Stimulated activated naive CD4-positive, alpha-beta T cell treated with Interleukin-2 at 50 U/mL for 16 hours (primary cell): ENCODE data around the gene EDN1.

Experiments
- DNase-seq: peaks from one replicate; lab custom pipeline; 2025; lab: John Stamatoyannopoulos, UW

The EDN1 gene

DNA sequence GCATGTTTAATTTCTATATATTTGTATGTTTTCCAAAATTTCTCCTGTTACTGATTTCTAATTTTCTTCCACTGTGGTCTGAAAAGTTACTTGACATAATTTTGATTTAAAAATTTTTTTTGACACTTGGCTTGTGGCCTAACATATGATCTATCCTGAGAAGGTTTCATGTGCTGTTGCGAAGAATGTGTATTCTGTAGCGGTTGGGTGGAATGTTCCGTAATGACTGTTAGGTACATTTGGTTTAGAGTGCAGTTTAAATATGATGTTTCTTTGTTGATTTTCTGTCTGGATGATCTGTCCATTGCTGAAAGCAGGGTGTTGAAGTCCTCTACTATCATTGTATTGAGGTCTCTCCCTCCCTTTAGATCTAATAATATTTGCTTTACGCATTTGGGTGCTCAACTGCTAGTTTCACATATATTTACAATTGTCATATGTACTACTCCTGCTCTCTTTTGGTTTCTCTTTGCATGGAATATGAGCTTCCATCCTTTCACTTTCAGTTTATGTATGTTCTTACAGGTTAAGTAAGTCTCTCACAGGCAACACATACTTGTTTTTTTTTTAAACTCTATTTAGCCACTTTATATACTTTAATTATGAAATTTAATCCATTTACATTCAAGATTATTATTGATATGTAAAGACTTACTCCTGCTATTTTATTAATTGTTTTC is 19.5 kb upstream of the EDN1 start:
- no peak for DNase-seq

DNA sequence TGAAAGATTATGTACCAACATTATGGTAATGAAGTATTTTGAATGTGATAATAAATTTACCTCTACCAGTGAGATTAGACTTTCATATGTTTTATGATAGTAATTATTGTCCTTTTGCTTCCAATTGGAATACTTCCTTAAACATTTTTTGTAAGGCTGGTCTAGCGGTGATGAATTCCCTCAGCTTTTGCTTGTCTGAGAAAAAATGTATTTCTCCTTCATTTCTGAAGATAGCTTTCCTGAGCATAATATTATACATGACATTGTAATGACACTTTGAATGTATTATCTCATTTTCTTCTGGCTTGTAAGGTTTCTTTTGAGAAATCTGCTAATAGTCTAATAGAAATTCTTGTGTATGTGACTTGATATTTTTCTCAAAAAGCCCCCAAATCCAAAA is 18.6 kb upstream of the EDN1 start:
- no peak for DNase-seq

DNA sequence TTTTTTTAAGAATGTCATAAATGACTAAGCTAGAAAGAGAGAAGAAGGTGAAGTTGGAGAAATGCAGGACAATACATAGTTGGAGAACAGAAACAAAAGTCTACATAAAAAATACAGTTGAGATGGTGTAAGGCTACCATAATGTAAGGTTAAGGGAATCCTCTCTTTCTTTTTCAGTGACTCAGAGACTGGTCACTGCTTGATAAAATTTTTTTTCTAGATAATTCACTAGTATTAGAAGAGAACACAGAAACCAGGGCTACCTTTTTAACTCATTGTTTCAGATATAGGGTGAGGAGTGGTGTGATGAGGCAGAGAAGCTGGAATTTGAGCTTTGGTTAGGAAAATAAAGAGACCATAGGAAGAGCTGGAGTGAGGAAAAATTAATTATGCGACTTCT is 18.2 kb upstream of the EDN1 start:
- no peak for DNase-seq

DNA sequence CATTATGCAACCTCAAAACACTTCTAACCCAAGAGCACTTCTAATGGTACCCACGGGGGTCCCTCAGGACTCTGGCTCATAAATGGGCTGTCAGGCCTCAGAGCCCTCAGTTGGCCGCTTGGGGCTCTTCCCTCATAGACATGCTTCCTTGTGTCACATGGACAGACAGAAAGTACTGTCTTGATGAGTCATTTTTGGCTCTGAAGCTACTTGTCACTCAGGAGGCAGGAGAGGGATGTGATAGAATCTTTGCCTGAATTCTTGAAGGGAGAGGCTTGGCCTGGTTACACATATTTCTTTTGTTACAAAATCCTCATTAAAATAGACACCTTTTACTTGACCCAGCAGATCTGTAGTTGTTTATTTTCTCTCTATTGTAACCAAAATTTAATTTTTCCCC is 15.1 kb upstream of the EDN1 start:
- no peak for DNase-seq

DNA sequence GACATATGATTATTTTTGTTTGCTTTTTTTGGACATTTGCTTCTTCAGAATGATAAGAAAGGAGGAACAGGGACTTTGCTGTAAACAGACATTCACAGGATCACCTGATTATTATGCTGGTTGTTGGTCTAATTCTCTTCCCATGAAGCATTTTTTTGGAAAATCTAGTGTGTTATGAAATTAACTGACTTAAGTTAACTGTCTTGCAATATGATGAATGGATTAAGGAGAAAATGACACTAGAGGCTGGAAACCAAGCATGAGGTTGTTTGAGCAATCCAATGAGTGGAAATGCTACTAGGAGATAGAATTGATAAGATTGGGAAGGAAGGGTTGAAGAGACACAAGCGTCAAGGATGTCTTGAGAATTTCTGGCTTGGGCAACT is 13.2 kb upstream of the EDN1 start:
- DNase-seq = no peak

DNA sequence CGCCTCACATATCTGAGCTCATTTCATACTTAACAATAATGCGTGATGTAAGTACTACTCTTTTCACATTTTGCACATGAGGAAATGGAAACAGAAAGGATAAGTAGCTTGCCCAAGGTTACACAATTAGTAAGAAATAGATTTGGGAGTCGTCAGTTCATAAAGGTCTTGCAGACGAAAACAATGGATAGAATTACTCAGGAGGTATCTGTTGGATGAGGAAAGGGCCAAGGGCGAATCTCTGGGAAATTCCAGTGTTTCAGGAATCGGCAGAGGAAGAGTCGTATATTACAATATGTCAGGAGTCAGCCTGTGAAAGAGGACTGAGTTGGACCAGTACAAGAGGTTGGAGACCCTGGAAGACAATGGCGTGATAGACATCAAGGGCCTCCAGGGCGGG is 12.8 kb upstream of the EDN1 start:
- DNase-seq = no peak

DNA sequence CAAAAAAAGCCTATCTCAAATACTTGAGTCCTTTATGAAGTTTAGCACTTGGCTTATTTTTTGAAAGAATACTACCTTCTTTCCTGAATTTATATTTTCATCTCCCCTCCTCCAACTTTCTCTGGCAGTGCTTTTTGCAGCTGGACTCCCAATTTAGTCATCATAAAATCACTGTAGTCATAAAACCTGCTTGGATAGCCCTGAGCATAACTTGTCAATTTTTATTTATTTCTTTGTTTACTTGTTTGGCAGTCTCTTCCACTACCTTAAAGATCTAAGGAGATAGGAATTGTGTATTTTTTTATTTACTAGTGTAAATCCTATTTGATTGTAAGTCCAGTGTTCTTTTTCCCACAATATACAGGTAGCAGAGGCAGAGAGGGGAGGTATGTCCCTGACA is 11.2 kb upstream of the EDN1 start:
- DNase-seq = no peak

DNA sequence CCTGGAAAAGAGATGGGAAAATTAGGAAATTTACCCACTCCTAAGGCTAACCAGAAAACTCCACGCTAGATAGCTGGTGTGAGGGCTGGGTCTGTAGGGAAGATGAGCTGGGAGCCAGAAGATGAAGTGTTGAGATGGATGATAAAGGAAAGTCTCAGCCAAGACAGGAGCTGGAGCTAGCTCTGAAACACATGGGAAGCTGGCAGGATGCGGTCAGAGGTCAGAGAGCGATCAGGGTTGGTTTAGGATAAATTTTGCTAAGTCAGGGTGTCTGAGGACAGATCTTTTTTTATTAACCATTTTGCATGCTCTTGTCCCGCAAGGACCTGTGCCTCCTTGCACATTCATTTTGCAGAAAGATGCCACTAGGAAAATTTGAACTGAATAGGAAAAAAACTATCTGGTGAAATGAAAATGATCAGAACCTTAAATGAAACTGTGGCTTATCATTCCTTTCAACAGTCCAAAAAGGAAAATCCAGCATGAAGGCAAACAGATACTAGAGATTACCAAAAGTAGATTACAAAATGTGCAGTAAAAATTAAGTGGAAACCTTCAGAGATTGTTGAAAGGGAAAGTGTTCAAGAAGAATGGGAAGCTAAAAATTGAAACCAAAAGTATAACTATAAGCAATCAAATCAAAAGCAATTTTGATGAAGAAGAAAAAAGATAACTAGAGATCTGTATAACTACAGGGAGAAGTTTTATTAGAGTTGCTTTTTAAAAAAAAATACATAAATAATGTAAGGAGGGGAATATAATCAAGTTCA is 10.7 kb upstream of the EDN1 start:
- DNase-seq = no peak

DNA sequence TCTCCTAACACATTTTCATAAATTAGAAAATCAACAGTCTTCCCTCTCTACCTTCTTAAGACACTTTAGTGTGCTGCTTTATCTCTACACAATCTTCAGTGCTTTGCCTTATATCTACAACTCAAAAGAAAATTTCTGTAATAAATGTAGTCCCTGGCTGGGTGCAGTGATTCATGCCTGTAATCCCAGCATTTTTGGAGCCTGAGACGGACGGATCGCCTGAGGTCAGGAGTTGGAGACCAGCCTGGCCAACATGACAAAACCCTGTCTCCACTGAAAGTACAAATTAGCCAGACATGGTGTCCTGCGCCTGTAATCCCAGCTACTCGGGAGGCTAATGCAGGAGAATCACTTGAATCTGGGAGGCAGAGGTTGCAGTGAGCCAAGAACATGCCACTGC is 9.7 kb upstream of the EDN1 start:
- no peak for DNase-seq

DNA sequence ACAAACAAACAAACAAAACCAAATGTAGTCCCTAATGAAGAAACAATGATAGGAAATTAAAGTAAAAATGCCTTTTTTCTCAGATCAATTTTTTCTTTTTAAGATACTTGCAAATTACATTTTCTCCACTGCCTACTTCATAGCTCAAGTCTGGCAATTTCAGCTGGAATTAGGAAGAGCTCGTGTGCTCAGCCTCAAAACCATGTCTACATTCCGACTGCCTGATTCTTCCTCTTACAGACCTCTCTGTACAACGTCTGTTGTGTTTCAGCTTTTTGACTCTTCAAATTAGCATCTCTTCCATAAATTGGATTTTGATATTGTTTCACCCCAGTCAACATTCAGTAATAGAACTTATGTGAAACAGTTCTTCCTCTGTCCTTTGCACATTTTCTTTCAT is 9.3 kb upstream of the EDN1 start:
- no peak for DNase-seq

DNA sequence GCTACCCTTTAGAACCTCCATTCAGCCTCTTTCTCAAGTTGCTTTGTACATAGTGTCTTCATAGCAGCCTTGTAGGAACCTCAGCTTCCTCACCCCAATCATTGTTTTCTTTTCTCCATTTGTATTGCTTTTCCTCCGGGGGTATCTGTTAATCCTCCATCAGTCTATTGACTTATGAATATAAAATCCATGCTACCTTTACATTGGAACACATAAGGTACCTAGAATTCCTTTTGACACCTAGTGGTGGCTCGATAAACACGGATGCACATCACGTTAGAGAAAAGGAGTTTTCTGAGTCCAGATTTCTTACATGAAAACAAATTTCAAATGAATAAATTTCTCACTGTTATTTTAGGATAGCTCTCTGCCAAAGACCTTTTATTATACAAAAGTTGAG is 6.3 kb upstream of the EDN1 start:
- no peak for DNase-seq

DNA sequence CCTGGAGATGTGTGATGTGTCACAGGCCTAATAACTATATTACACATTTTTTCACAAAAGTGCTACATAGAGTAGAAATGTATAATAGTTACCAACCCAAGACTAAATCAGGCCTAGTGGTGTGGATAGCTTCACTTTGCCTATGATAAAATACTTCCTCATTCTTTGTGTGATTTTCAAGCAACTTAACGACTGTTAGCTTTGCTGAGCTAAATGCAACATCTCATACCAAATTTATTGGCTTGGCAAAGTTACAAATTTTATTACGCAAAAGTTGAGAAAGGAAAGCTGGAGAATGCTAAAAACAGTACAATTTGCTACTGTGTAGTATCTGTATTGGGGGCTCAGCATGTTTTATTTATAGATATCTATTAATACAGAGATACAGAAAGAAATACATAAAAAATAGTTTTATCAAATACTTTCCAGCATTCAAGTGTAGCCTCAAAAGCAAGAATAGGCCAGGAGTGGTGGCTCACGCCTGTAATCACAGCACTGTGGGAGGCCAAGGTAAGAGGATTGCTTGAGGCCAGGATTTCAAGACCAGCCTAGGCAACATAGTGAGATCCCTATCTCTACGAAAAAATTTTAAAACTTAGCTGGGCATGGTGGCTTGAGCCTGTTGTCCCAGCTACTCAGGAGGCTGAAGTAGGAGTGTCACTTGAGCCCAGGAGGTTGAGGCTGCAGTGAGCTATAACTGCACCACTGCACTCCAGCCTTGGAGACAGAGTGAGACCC is 3.6 kb upstream of the EDN1 start:
- no peak for DNase-seq

DNA sequence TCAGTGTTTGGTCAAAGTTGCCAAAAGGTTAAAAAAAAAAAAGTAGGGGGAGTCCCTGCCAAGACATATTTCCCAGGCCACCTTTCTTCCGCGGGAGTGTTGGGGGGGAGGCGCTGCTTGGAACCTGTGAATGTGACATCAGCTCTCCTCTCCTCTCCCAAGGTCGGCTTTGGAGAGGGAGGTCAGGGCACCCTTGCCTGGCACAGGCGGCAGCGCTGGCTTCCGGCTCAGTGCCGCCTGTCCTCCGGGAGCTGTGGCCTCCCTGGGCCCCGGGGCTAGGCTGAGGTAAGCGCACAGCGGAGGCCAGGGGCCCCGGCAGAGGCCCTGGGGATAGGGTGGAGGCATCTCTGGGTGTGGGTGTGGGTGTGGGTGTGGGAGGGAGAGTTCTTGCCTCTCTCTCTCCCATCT is 1.9 kb upstream of the EDN1 start:
- DNase-seq = no peak

DNA sequence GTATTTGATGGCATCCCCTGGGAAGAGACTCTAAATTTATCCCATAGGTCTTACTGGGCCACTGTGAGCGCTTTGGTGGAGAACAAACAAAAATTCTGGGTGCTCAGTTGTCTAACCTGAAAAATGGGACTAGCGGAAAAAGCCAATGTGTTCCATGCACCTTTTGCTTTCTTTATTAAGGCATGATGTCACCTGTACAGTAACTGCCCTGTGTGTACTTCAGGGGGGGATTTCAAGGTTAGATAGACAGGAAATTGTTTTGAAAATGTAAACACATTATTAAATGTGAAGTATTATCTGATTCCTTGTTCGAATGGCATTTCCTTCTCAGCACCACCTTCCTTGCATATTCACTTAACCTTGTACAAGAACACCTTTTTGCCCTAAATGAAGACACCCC is 1.2 kb upstream of the EDN1 start:
- DNase-seq = no peak

DNA sequence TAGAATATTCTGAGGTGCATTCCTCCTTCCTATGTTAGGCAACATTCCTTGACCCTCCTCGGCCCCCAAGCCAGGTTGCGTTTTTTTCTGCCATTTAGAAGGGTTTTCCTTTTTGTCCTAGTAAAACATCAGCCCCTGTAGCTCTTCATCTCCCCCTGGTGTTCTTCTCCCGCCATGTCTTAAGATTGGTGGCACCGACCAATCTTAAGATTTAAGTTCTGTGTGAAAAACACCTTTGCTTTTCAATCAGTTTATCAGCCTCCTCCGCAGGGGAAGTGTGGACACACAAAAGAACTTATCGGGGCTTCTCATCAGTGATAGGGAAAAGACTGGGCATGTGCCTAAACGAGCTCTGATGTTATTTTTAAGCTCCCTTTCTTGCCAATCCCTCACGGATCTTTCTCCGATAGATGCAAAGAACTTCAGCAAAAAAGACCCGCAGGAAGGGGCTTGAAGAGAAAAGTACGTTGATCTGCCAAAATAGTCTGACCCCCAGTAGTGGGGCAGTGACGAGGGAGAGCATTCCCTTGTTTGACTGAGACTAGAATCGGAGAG is 719 bp upstream of the EDN1 start:
- peak; percentile 7 for DNase-seq

DNA sequence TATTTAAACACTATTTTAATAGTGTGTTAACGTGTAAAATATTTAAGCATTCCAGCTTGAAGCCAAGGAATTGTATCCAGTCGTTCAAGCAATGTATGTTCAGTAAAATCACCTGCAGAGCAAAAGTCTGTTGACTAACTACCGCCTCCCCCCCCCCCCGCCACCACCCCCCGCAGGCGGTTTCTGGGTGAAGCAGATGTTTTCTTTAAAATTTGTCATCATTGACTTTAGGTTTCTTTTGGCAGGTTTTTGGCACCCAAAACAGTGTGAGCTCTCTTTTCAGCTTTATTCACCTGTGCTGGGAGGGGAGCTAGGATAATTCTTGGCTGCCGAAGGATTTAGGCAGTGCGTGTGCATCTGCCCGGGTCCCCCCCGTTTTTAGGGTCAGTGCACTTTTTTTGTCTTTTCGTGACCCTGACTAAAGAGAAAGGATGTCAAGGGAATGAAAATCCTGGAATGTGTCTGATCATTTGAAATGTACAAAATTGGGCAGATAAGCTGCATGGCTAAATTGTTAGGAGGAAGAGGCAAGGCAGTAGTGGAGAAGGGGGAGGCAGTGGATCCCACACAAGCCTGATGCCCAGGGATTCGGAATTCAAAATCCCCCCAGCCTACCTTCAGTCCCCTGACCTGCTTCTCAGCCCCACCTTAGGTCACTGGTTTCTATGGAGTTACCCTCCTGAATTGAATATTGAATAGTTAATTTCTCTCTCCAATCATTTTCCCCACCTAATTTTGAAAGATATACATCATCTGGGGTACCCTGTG is 1.1 kb downstream of the EDN1 start:
- no peak for DNase-seq

DNA sequence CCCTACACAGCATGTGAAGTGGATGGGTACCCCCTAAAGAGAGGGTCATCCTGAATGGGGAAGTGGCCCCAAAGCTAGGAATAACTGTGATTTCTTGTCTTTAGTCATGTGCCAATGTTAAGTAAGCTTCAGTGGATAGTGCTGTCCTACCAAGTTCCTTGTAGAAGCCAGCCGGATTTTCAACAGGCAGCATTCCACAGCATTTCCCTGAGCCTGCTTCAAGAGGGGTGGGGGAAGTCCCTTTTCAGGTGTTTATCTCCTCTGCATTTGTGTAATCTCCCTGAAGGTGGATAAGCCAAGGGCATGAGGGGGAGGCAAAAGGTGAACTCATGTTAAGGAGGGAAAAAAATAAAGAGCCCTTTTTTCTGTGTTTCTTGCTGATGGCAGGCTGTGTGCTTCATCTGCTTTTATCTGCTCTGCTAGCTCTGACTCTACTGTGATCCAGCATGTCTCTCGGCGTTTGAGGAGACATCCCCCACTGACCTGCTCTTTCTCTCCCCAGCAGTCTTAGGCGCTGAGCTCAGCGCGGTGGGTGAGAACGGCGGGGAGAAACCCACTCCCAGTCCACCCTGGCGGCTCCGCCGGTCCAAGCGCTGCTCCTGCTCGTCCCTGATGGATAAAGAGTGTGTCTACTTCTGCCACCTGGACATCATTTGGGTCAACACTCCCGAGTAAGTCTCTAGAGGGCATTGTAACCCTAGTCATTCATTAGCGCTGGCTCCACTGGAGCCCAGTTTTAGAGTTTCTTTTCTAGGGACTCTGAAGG is 1.9 kb downstream of the EDN1 start:
- DNase-seq = no peak

DNA sequence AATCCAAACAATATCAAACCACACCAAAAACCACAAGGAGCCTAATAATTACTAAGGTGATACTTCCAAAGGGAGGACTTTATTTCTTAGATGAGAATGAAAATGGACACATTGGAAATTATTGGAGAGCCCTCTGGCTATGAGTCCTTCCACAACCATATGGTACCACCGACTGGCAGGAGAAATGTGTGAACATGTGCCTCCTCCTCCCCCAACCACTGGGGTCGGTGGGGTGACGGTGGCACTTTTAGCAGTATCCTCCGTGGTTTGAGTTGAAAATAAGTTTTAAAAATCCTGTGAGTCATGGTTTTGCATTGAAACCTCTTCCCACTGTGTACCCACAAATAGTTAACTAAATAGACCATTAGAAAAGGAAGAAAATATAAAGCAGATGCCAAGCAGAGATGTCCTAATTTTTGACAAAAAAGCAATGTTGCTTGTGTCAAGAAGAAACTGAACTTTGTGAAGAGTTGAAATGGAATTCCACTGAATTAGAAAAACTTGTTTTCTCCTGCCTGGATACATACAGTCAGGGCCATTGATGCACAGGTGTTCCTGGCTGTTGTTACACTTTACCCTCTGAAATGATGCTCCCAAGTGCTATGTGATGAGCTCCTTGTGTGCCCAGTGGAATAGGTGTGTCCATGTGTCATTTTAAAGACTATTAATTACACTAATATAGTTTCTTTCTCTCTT is 3.2 kb downstream of the EDN1 start:
- DNase-seq = no peak

DNA sequence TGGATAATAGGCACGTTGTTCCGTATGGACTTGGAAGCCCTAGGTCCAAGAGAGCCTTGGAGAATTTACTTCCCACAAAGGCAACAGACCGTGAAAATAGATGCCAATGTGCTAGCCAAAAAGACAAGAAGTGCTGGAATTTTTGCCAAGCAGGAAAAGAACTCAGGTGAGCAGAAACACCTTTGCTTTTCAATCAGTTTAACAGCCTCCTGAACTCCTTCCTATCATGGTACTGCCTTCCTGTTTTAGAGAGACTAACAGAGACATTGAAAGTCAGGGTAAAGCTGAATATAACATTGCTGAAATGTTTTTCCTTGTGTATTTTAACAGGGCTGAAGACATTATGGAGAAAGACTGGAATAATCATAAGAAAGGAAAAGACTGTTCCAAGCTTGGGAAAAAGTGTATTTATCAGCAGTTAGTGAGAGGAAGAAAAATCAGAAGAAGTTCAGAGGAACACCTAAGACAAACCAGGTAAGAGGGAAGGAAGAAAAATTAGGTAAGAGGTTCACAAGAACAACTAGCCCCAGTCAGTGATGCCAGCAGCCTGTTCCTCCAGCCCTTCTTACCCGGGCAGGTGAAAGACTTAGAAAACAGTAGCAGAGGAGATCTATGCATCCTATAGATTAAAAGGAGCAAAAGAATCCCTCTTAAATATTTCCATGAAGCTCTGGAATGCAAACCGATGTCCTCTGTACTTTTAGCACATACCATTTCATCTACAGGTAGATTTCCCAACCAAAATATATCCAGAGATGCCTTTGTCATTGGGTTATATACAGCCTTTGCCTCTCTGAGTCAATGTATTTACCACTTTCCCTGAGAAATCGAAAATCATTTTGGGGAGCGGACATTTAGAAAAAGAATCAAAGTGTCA is 4.0 kb downstream of the EDN1 start:
- no peak for DNase-seq
